Gastrocnemius medialis (tissue), 4 donors: ENCODE data around the gene TUB.

ENCODE experiments used
- CTCF ChIP-seq, 5 experiments: fragments of 450-650 bp in 3 of 5; fragments of 200-600 bp in 2 of 5; sonication (generic) in 2 of 5; IDR thresholded peaks in 4 of 5; conservative IDR thresholded peaks in 1 of 5; 1 replicate in 4 of 5; 2 replicates in 1 of 5; pipeline ENCODE4 v1.5.1; 2016 to 2019; ENCODE audit warnings: antibody characterized with exemption in 5 of 5, mild to moderate bottlenecking in 3 of 5, moderate library complexity in 3 of 5
- POLR2A ChIP-seq, 2 donors: fragments of 450-650 bp; IDR thresholded peaks; one replicate each; pipeline ENCODE4 v1.6.1; 2017; ENCODE audit warnings: antibody characterized with exemption in 2 of 2, mild to moderate bottlenecking in 2 of 2, moderate library complexity in 2 of 2

- TF ChIP-seq CTCF (IDR thresholded peaks at IDR 0.05 in 4 of 5, conservative IDR thresholded peaks at IDR 0.05 in 1 of 5) (no peak), POLR2A (IDR thresholded peaks at IDR 0.05) (no peak)
Observed at GRCh38 chr11:8036986-8037385, 44.0 kb upstream of the TUB start.
